SK-N-SH treated with all-trans-retinoic acid at 6 μM for 48 hours (cell line): ENCODE measurements around the gene GRIK1.

Experiments
- ATAC-seq: fragments of 200-7000 bp; cut with Tn5 transposase; 3 replicates; pipeline ENCODE4 v1.9.1; 2020; ENCODE audit warnings: mild to moderate bottlenecking, moderate library complexity
- ARNTL ChIP-seq: fragments of 450-650 bp; formaldehyde crosslinking; IDR thresholded peaks from 2 replicates; pipeline ENCODE4 v1.5.0; 2020; ENCODE audit warnings: low read depth, mild to moderate bottlenecking, moderate library complexity, borderline replicate concordance
- CSDC2 ChIP-seq: fragments of 250-450 bp; sonication (Bioruptor Pico); IDR thresholded peaks from 2 replicates; pipeline ENCODE4 v1.5.0; 2020; ENCODE audit warnings: mild to moderate bottlenecking, moderate library complexity
- CSRNP3 ChIP-seq: fragments of 250-450 bp; sonication (Bioruptor Pico); IDR thresholded peaks from 2 replicates; pipeline ENCODE4 v1.5.1; 2021; ENCODE audit warnings: mild to moderate bottlenecking, moderate library complexity
- ESRRG ChIP-seq: fragments of 250-450 bp; sonication (Bioruptor Pico); IDR thresholded peaks from 2 replicates; pipeline ENCODE4 v1.6.1; 2021; ENCODE audit warnings: mild to moderate bottlenecking
- GLIS3 ChIP-seq: fragments of 250-450 bp; sonication (Bioruptor Pico); IDR thresholded peaks from 2 replicates; pipeline ENCODE4 v1.5.0; 2020; ENCODE audit warnings: mild to moderate bottlenecking, moderate library complexity
- OSR1 ChIP-seq: fragments of 250-450 bp; sonication (Bioruptor Pico); IDR thresholded peaks from 2 replicates; pipeline ENCODE4 v1.8.0; 2022; ENCODE audit warnings: moderate library complexity, mild to moderate bottlenecking, inconsistent platforms
- POU6F1 ChIP-seq: fragments of 250-450 bp; sonication (Bioruptor Pico); IDR thresholded peaks from 2 replicates; pipeline ENCODE4 v1.8.0; 2021; ENCODE audit warnings: low read depth, mild to moderate bottlenecking, moderate library complexity, borderline replicate concordance
- PPARA ChIP-seq: fragments of 250-450 bp; sonication (Bioruptor Pico); IDR thresholded peaks from 2 replicates; pipeline ENCODE4 v1.5.0; 2020; ENCODE audit warnings: mild to moderate bottlenecking, borderline replicate concordance
- SNAI2 ChIP-seq: fragments of 250-450 bp; sonication (Bioruptor Pico); IDR thresholded peaks from 2 replicates; pipeline ENCODE4 v1.5.0; 2020; ENCODE audit warnings: mild to moderate bottlenecking, moderate library complexity
- TCF4 ChIP-seq: fragments of 250-450 bp; sonication (Bioruptor Pico); IDR thresholded peaks from 2 replicates; pipeline ENCODE4 v1.8.0; 2021; ENCODE audit warnings: mild to moderate bottlenecking, moderate library complexity, borderline replicate concordance
- TOX ChIP-seq: fragments of 250-450 bp; sonication (Bioruptor Pico); IDR thresholded peaks from 2 replicates; pipeline ENCODE4 v1.8.0; 2021; ENCODE audit warnings: mild to moderate bottlenecking, moderate library complexity, borderline replicate concordance
- ZFP3 ChIP-seq: fragments of 250-450 bp; sonication (Bioruptor Pico); IDR thresholded peaks from 2 replicates; pipeline ENCODE4 v1.5.0; 2020; ENCODE audit warnings: mild to moderate bottlenecking, moderate library complexity
- ZNF565 ChIP-seq: fragments of 450-650 bp; formaldehyde crosslinking; conservative IDR thresholded peaks from 2 replicates; pipeline ENCODE4 v1.5.0; 2020; ENCODE audit warnings: low read depth, mild to moderate bottlenecking, moderate library complexity
- ZNF70 ChIP-seq: fragments of 450-650 bp; formaldehyde crosslinking; IDR thresholded peaks from 2 replicates; pipeline ENCODE4 v1.5.0; 2020; ENCODE audit warnings: mild to moderate bottlenecking, moderate library complexity
- ZNF8 ChIP-seq: fragments of 450-650 bp; formaldehyde crosslinking; IDR thresholded peaks from 2 replicates; pipeline ENCODE4 v1.5.0; 2020; ENCODE audit warnings: mild to moderate bottlenecking, moderate library complexity
- TF ChIP-seq, protein P1 (sequence below): fragments of 250-450 bp; sonication (Bioruptor Pico); IDR thresholded peaks from 2 replicates; pipeline ENCODE4 v1.8.0; 2020; ENCODE audit warnings: mild to moderate bottlenecking, moderate library complexity, borderline replicate concordance
- TF ChIP-seq, protein P2 (sequence below): fragments of 250-450 bp; sonication (Bioruptor Pico); IDR thresholded peaks from 2 replicates; pipeline ENCODE4 v1.5.1; 2020; ENCODE audit warnings: low read depth, mild to moderate bottlenecking, moderate library complexity
- TF ChIP-seq, protein P3 (sequence below): fragments of 250-450 bp; sonication (Bioruptor Pico); IDR thresholded peaks from 2 replicates; pipeline ENCODE4 v1.5.0; 2020; ENCODE audit warnings: mild to moderate bottlenecking, moderate library complexity

Gene GRIK1

DNA sequence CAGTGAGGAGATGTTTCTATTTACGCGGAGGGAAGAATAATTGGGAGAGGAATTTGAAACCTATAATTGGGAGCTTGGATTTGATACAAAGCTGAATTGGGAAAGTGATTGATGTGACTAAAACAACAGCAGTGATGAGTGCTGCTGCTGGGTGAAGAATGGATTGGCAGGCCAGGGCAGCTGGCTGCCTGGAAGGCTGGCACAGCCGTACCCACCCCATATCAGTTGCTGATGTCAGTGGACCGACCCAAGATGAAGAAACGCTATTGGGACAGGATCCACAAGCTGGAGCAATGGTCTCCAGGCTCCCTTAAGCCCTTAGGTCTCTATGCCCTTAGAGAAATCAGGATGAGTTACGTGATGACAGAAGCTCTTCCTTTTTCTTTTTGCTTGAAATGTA, 47.4 kb downstream of the GRIK1 start:
- TF ChIP-seq ZNF565 (no peak), TCF4 (no peak), ZNF8 (CRISPR knock-in tag) (no peak), CSRNP3 (CRISPR knock-in tag) (no peak), ZFP3 (CRISPR knock-in tag) (no peak), CSDC2 (CRISPR knock-in tag) (no peak), ZNF70 (CRISPR knock-in tag) (no peak), OSR1 (CRISPR knock-in tag) (no peak), ARNTL (CRISPR knock-in tag) (no peak), GLIS3 (CRISPR knock-in tag) (no peak)
- TF ChIP-seq, protein P1, sequence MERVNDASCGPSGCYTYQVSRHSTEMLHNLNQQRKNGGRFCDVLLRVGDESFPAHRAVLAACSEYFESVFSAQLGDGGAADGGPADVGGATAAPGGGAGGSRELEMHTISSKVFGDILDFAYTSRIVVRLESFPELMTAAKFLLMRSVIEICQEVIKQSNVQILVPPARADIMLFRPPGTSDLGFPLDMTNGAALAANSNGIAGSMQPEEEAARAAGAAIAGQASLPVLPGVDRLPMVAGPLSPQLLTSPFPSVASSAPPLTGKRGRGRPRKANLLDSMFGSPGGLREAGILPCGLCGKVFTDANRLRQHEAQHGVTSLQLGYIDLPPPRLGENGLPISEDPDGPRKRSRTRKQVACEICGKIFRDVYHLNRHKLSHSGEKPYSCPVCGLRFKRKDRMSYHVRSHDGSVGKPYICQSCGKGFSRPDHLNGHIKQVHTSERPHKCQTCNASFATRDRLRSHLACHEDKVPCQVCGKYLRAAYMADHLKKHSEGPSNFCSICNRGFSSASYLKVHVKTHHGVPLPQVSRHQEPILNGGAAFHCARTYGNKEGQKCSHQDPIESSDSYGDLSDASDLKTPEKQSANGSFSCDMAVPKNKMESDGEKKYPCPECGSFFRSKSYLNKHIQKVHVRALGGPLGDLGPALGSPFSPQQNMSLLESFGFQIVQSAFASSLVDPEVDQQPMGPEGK (CRISPR knock-in tag): no peak
- TF ChIP-seq, protein P2, sequence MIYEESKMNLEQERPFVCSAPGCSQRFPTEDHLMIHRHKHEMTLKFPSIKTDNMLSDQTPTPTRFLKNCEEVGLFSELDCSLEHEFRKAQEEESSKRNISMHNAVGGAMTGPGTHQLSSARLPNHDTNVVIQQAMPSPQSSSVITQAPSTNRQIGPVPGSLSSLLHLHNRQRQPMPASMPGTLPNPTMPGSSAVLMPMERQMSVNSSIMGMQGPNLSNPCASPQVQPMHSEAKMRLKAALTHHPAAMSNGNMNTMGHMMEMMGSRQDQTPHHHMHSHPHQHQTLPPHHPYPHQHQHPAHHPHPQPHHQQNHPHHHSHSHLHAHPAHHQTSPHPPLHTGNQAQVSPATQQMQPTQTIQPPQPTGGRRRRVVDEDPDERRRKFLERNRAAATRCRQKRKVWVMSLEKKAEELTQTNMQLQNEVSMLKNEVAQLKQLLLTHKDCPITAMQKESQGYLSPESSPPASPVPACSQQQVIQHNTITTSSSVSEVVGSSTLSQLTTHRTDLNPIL (CRISPR knock-in tag): no peak
- ATAC-seq: no peak

GRCh38 chr21:29888437-29888836, 51.4 kb downstream of the GRIK1 start:
- TF ChIP-seq, protein P1 (CRISPR knock-in tag): no peak
- TF ChIP-seq CSRNP3 (CRISPR knock-in tag): no peak
- TF ChIP-seq TOX: no peak
- no peak for TF ChIP-seq PPARA (CRISPR knock-in tag)
- TF ChIP-seq, protein P3, sequence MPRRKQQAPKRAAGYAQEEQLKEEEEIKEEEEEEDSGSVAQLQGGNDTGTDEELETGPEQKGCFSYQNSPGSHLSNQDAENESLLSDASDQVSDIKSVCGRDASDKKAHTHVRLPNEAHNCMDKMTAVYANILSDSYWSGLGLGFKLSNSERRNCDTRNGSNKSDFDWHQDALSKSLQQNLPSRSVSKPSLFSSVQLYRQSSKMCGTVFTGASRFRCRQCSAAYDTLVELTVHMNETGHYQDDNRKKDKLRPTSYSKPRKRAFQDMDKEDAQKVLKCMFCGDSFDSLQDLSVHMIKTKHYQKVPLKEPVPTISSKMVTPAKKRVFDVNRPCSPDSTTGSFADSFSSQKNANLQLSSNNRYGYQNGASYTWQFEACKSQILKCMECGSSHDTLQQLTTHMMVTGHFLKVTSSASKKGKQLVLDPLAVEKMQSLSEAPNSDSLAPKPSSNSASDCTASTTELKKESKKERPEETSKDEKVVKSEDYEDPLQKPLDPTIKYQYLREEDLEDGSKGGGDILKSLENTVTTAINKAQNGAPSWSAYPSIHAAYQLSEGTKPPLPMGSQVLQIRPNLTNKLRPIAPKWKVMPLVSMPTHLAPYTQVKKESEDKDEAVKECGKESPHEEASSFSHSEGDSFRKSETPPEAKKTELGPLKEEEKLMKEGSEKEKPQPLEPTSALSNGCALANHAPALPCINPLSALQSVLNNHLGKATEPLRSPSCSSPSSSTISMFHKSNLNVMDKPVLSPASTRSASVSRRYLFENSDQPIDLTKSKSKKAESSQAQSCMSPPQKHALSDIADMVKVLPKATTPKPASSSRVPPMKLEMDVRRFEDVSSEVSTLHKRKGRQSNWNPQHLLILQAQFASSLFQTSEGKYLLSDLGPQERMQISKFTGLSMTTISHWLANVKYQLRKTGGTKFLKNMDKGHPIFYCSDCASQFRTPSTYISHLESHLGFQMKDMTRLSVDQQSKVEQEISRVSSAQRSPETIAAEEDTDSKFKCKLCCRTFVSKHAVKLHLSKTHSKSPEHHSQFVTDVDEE (CRISPR knock-in tag): no peak
- no peak for TF ChIP-seq ARNTL (CRISPR knock-in tag)
- TF ChIP-seq, all 23 proteins: peak for 0

GRCh38 chr21:29887313-29888009, 52.3 kb downstream of the GRIK1 start:
- TF ChIP-seq POU6F1 (CRISPR knock-in tag): no peak
- TF ChIP-seq GLIS3 (CRISPR knock-in tag): no peak
- TF ChIP-seq ARNTL (CRISPR knock-in tag): no peak
- no peak for TF ChIP-seq ZNF8 (CRISPR knock-in tag)
- no peak for TF ChIP-seq PPARA (CRISPR knock-in tag)
- TF ChIP-seq, protein P3 (CRISPR knock-in tag): no peak
- no peak for TF ChIP-seq ESRRG (CRISPR knock-in tag)
- no peak for TF ChIP-seq CSDC2 (CRISPR knock-in tag)
- TF ChIP-seq SNAI2 (CRISPR knock-in tag): no peak
- no peak for TF ChIP-seq ZFP3 (CRISPR knock-in tag)
- TF ChIP-seq ZNF70 (CRISPR knock-in tag): no peak
- no peak for ATAC-seq

More at GRCh38 chr21:29888437-29888836, 51.4 kb downstream of the GRIK1 start:
- ATAC-seq: no peak
